HG03139 (cell line): Measurements from ENCODE around the gene SDK2.

Experiments
- ATAC-seq: cut with Tn5 transposase; IDR thresholded peaks from one replicate; pipeline ENCODE4 v1.9.1; 2021; ENCODE audit not compliant: unreplicated experiment

Gene SDK2

DNA sequence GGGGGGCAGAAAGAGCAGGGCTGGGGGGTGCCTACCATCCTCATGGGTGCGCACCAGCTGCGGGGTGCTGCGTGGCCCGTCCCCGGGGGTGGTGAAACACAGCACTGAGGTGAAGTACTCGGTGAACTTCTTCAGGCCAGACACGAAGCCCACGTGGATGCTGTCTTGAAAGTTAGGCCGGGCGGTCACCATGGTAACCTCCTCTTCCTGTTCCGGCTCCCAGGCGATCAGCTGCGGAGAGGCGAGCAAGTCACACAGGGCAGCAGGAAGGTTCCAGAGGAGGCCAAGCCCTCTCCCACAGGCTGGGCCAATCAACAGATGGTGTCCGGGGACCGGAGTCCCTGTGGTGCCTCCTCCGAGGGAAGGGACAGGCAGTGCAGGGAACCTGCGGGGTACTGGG is 242.3 kb downstream of the SDK2 start:
- no peak for ATAC-seq

DNA sequence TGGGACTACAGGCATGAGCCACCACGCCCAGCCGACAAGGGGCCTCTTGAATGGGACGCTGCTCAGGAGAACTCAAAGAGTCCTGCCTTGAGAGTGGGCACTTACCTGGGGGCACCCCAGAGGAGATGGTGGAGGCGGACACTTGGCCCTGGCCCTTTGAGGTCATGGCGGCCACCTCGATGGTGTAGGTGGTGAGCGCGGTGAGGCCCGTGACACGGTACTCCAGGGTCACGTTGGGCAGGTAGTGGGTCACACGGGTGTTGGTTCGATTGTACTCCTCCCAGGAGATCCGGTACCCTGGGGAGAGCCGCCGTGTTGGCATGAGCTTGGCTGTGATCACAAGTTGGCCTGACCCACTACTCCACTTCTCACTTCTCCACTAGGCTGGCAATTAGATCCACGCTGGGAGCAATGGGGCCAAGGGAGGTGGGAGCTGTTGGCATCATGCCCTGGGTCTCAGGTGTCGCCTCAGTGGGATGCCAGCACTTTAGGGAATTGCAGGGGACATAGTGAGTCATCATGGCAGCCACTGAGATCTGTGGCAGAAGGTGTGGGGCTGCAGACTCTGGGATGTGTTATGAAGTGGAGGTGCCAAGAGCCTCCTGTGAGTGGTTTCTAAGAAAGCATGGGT is 243.2 kb downstream of the SDK2 start:
- no peak for ATAC-seq

GRCh38 chr17:73399056-73399455 is 245.2 kb downstream of the SDK2 start:
- ATAC-seq, result no peak

DNA sequence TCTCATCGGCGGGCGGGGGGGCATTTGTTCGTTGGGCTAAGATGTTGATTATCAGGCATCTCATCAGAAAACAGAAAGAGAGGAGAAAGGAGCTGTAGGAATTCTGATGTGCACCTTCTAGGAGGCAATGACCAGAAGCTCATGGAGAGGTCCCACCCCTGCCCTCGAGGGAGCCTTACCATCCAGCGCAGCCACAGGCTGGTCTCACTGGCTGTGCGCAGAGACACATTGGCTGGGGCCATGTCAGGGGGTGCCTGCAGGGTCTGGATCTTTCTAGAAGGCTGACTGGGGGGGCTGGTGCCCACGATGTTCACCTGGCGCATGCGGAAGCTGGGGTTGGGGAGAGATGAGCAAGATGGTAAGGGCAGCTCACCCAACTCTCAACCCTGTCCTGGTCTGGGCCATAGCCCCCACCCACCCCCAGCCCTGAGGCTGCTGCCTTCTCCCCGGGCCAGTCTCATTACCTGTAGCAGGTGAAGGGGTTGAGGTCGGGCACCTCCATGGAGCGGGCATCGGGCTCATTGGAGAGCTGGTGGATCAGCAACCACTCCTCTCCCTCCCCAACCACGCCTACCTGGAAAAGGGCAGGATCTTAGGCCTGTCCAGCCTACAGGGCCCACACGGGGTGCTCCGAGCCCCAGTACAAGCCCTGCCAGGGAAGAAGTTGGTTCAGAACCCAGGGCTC is 246.2 kb downstream of the SDK2 start:
- ATAC-seq, result no peak

DNA sequence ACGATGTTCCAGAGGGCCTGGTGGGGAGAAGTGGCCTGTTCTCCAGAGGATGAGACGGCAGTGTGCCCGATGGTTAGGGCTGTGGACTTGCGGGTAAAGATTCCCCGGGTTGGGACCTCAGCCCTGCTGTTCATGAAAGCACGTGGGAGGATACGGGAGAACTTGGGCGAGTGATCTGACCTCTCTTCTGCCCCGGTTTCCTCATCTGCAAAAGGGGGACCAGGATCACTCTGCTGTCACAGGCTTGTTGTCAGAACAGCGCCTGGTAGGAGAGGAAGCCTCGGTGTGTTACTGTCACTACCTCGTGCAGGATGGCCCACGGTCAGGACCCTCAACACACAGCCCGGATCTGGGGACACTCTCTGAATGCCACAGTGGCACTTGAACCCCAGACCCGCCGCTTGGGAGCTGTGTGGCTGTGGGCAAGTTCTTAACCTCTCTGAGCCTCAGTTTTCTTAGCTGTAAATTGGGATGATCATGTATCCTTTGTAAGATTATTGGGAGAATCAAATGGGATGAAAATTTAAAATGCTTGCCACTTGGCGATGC is 246.9 kb downstream of the SDK2 start:
- ATAC-seq, result no peak

GRCh38 chr17:73396431-73397277 is 247.6 kb downstream of the SDK2 start:
- ATAC-seq, result no peak

- no peak for ATAC-seq
Measured at GRCh38 chr17:73394512-73395450, 249.5 kb downstream of the SDK2 start.

DNA sequence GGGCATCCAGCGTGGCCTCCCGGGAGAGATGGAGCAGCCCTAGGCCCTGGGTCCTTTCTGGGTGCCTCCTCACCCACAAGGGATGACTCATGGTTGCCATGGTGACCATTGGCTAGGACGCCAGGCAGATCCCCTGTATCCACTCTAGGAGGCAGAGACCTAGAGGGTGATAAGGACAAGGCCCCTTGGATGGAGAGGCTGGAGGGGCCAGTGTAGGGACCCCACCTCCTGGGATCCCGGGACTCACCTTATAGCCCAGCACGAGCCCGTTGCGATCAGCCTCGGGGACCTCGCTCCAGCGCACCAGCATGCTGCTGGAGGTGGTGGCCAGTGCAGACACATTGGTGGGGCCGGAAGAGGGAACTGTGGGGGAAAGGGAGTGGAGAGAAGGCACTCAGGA is 250.3 kb downstream of the SDK2 start:
- ATAC-seq, result no peak

GRCh38 chr17:73393381-73393780 is 250.9 kb downstream of the SDK2 start:
- ATAC-seq, result no peak

GRCh38 chr17:73391331-73392265 is 252.6 kb downstream of the SDK2 start:
- no peak for ATAC-seq

DNA sequence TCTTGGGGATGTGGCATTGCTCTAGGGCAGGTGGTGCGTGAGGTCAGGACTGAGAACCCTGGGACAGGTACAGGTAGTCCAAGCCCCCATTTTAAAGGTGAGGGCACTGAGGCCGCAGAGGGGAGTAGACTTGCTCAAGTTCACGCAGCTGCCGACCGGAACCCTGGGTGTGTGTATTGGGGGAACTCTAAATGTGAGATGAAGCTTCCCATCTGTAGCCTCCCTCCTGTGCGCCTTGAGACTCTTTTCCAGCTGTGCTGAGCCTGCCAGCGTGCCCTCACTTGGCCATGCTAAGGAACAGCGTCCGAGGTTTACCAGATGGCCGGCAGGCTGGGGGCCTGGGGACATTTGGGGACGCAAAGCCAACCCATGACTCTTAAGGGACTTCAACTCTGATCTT is 253.4 kb downstream of the SDK2 start:
- no peak for ATAC-seq

DNA sequence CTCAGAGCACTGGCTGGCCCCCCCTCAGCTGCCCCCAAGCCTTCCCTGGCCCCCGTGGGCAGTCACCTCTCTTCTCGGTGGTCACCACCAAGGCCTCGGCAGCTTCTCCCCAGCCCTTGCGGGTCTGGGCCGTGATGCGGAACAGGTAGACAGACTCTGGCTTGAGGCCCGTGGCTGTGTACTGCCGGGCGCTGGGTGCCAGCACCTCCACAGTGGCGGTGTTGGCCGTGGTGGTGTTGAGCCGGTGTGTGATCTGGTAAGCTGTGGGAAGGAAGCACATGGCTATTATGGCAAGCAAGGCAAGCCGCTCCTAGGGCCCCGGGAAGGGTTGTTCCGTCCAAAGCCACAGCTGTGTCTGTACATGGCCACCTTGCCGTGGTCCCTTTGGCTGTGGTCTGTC is 254.0 kb downstream of the SDK2 start:
- no peak for ATAC-seq

DNA sequence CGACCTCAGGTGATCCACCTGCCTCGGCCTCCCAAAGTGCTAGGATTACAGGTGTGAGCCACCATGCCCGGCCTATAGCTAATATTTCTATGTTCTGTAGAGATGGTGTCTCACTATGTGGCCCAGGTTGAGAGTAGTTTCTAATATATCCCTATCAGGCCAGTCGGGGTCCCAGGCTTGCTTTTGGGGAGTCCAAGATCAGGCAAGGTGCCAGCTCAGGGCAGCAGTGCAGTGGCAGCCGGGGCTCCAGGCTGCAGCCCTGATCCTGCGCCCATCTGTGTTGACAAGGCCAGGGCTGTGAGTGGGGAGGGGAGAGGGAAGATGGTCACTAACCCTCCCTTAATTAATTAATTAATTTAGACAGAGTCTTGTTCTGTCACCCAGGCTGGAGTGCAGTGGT is 254.8 kb downstream of the SDK2 start:
- no peak for ATAC-seq

GRCh38 chr17:73388578-73388905 is 255.7 kb downstream of the SDK2 start:
- ATAC-seq, result no peak

- ATAC-seq, result no peak
Measured at GRCh38 chr17:73387746-73388577, 256.3 kb downstream of the SDK2 start.

- ATAC-seq, result no peak
Measured at GRCh38 chr17:73386561-73386960, 257.7 kb downstream of the SDK2 start.

- no peak for ATAC-seq
Measured at GRCh38 chr17:73384926-73385325, 259.3 kb downstream of the SDK2 start.

GRCh38 chr17:73380439-73381106 is 263.7 kb downstream of the SDK2 start:
- no peak for ATAC-seq
